ENCODE measurements around the gene LEP. TPM values are rescaled to one million over a fixed set of nuclear protein-coding genes. Genes with fewer than 3 reads are reported as not detected.

The LEP gene
- total RNA-seq, 1 experiment from 2014 or later, result not detected

GRCh38 chr7:128265906-128266300 lies 24.8 kb downstream of the LEP start:
- ATAC-seq (no peak), DNase-seq (ENCODE audit: low spot score) (no peak)
- H3K36me3 Mint-ChIP-seq, result no peaks in the 10 kb centered on the region
- H3K9me3 Mint-ChIP-seq, result no peaks in the 10 kb centered on the region
- peaks cover 13% of the 10 kb centered on the region for H3K27me3 Mint-ChIP-seq (ENCODE audit: low read depth)
- peaks cover 37% of the 10 kb centered on the region for H3K4me1 Mint-ChIP-seq
- no peak overlapping the region for H3K4me3 Mint-ChIP-seq
- TF ChIP-seq ZNF423 (CRISPR knock-in tag; IDR thresholded peaks at IDR 0.05) (peak; percentile 70), SMAD4 (CRISPR knock-in tag; IDR thresholded peaks at IDR 0.05) (no peak)
- H3K27ac Mint-ChIP-seq, result no peak overlapping the region
- ChIA-PET CTCF (interaction anchor here (2.7 kb wide), 1 partner anchor 115 kb away, joined by 15 read pairs; no protein-coding TSS in a partner anchor), POLR2A (no interaction called here)

DNA sequence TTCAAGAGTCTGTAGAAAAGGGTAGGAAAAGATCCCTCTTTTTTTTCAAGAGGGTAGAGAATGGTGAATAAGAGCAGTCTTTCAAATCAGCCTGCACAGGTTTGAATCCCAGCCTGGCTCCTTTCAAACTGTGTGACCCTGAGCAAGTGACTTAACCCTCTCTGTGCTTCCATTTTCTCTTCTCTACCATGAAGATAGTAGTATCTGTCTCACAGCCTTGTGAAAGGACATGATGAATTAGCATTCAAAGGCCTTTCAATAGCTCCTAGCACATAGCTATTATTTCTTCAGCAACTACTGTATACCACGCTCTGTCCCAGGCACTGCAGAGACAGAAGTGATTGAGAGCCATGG lies 25.4 kb downstream of the LEP start:
- no peak for DNase-seq (ENCODE audit: low spot score)
- H3K9me3 Mint-ChIP-seq, result no peaks in the 10 kb centered on the region
- no peaks in the 10 kb centered on the region for H3K36me3 Mint-ChIP-seq
- peaks cover 40% of the 10 kb centered on the region for H3K4me1 Mint-ChIP-seq
- POLR2A ChIA-PET, result interaction anchor here (1.4 kb wide), 1 partner anchor 34 kb away, joined by 4 read pairs; no protein-coding TSS in a partner anchor
- peaks cover 18% of the 10 kb centered on the region for H3K27me3 Mint-ChIP-seq (ENCODE audit: low read depth)
- TF ChIP-seq STAT6 (CRISPR knock-in tag; conservative IDR thresholded peaks at IDR 0.05; ENCODE audit: low read depth), result no peak
- no peak for TF ChIP-seq NR1H2 (CRISPR knock-in tag; IDR thresholded peaks at IDR 0.05)
- no peak for TF ChIP-seq FOXP4 (CRISPR knock-in tag; IDR thresholded peaks at IDR 0.05)
- TF ChIP-seq, protein P1, sequence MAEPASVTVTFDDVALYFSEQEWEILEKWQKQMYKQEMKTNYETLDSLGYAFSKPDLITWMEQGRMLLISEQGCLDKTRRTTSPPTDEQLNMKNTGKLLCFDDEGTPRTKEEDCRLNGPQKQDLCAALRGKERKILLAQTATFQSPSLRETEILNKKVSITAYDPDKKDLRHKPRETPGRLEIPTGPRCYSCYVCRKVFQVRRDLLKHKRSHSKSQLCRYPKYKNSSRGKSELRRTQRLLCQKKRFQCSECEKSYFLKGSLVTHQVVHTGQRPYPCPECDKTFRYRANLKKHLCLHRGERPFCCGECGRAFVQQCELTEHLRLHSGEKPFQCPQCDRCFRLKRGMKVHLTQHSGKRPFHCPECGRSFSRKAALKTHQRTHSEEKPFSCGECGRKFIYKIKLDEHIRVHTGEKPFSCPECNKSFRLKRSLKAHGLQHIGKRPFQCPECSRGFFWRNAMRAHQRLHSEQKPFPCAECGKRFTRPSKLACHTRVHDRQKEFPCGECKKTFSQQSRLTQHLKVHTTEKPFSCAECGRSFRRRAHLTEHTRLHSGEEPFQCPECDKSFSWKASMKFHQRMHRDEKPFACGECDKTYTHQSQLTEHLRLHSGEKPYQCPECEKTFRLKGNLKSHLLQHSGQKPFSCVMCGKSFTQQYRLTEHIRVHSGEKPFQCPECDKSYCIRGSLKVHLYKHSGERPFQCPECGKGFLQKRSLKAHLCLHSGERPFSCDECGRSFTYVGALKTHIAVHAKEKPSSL (CRISPR knock-in tag; conservative IDR thresholded peaks at IDR 0.05), result no peak
- TF ChIP-seq SOX15 (CRISPR knock-in tag; IDR thresholded peaks at IDR 0.05), result no peak
- TF ChIP-seq ATF3 (CRISPR knock-in tag; conservative IDR thresholded peaks at IDR 0.05), result no peak
- TF ChIP-seq FOXK1 (CRISPR knock-in tag; IDR thresholded peaks at IDR 0.05), result no peak
- TF ChIP-seq GABPB1 (CRISPR knock-in tag; IDR thresholded peaks at IDR 0.05), result no peak
- TF ChIP-seq SMAD3 (CRISPR knock-in tag; IDR thresholded peaks at IDR 0.05; ENCODE audit: borderline replicate concordance), result no peak
- TF ChIP-seq TCF7 (CRISPR knock-in tag; IDR thresholded peaks at IDR 0.05; ENCODE audit: low read depth), result no peak
- H3K27ac Mint-ChIP-seq, result no peak overlapping the region
- no peak overlapping the region for H3K4me3 Mint-ChIP-seq
- CTCF ChIA-PET, result interaction anchor here (1.1 to 2.7 kb wide), 10 partner anchors 9 to 161 kb away, joined by 3 to 15 read pairs (median 4); no protein-coding TSS in a partner anchor
- ATAC-seq, result no peak

GRCh38 chr7:128266883-128267594 lies 26.0 kb downstream of the LEP start:
- H3K36me3 Mint-ChIP-seq, result no peaks in the 10 kb centered on the region
- H3K27ac Mint-ChIP-seq, result no peak overlapping the region
- no peaks in the 10 kb centered on the region for H3K9me3 Mint-ChIP-seq
- peaks cover 40% of the 10 kb centered on the region for H3K4me1 Mint-ChIP-seq
- peak overlapping the region; percentile 47 for H3K4me3 Mint-ChIP-seq
- POLR2A ChIA-PET, result interaction anchor here (1.4 kb wide), 1 partner anchor 33 kb away, joined by 4 read pairs; no protein-coding TSS in a partner anchor
- CTCF ChIA-PET, result interaction anchor here (0.8 to 2.7 kb wide), 15 partner anchors 8 to 203 kb away, joined by 3 to 15 read pairs (median 3); no protein-coding TSS in a partner anchor
- DNase-seq (ENCODE audit: low spot score) (peak; percentile 59), ATAC-seq (peak; percentile 76)
- H3K27me3 Mint-ChIP-seq (ENCODE audit: low read depth), result peaks cover 18% of the 10 kb centered on the region
- TF ChIP-seq GRHL2 (CRISPR knock-in tag; IDR thresholded peaks at IDR 0.05; ENCODE audit: insufficient replicate concordance, severe bottlenecking), result no peak
- TF ChIP-seq TEAD1 (CRISPR knock-in tag; IDR thresholded peaks at IDR 0.05), result peak; percentile 73
- no peak for TF ChIP-seq HMGA2 (CRISPR knock-in tag; IDR thresholded peaks at IDR 0.05)
- TF ChIP-seq, protein P2, sequence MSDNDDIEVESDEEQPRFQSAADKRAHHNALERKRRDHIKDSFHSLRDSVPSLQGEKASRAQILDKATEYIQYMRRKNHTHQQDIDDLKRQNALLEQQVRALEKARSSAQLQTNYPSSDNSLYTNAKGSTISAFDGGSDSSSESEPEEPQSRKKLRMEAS (CRISPR knock-in tag; IDR thresholded peaks at IDR 0.05), result peak; percentile 56; the same call in 1 of the 2 replicates
- TF ChIP-seq ATF3 (CRISPR knock-in tag; conservative IDR thresholded peaks at IDR 0.05), result peak; percentile 93
- no peak for TF ChIP-seq NR3C1 (CRISPR knock-in tag; conservative IDR thresholded peaks at IDR 0.05; ENCODE audit: low read depth)
- no peak for TF ChIP-seq NFYB (CRISPR knock-in tag; conservative IDR thresholded peaks at IDR 0.05; ENCODE audit: low read depth)
- TF ChIP-seq ZNF121 (CRISPR knock-in tag; IDR thresholded peaks at IDR 0.05), result 0 out of 2 replicates have a peak, but pooled peaks have one; percentile 18
- TF ChIP-seq GABPB1 (CRISPR knock-in tag; IDR thresholded peaks at IDR 0.05), result peak; percentile 94
- 0 out of 2 replicates have a peak, but pooled peaks have one; percentile 25 for TF ChIP-seq ZNF423 (CRISPR knock-in tag; IDR thresholded peaks at IDR 0.05)
- peak; percentile 40; the same call in 1 of the 2 replicates for TF ChIP-seq TEAD4 (CRISPR knock-in tag; IDR thresholded peaks at IDR 0.05)
- peak; percentile 28; the same call in 1 of the 2 replicates for TF ChIP-seq ETV6 (CRISPR knock-in tag; IDR thresholded peaks at IDR 0.05)
- TF ChIP-seq, protein P3, sequence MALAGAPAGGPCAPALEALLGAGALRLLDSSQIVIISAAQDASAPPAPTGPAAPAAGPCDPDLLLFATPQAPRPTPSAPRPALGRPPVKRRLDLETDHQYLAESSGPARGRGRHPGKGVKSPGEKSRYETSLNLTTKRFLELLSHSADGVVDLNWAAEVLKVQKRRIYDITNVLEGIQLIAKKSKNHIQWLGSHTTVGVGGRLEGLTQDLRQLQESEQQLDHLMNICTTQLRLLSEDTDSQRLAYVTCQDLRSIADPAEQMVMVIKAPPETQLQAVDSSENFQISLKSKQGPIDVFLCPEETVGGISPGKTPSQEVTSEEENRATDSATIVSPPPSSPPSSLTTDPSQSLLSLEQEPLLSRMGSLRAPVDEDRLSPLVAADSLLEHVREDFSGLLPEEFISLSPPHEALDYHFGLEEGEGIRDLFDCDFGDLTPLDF (CRISPR knock-in tag; IDR thresholded peaks at IDR 0.05), result no peak

Measured in WTC11 (cell line).